Activated gamma-delta T cell (primary cell): Measurements from ENCODE around the gene ST6GAL2.

Source experiments
- DNase-seq: peaks from one replicate; lab custom pipeline; 2025; lab: John Stamatoyannopoulos, UW

The ST6GAL2 gene

DNA sequence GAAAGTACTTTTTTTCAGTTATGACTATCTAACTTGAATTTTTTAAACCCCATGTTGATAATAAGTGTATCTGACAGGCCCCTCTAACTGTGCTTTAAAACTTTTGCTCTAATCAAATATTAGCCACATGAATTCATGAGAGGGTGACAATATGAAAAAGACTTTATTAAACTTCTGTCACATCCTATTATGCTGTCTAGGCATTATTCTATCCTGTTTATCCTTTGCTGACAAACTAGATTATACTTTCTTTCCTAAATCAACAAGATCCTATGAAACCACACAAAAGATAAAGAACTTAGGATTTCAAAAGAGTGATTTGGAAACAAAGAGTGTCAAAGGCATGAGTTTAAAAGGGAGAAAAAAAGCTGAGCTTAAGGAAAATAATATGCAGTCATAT lies 57.8 kb downstream of the ST6GAL2 start:
- DNase-seq = no peak

DNA sequence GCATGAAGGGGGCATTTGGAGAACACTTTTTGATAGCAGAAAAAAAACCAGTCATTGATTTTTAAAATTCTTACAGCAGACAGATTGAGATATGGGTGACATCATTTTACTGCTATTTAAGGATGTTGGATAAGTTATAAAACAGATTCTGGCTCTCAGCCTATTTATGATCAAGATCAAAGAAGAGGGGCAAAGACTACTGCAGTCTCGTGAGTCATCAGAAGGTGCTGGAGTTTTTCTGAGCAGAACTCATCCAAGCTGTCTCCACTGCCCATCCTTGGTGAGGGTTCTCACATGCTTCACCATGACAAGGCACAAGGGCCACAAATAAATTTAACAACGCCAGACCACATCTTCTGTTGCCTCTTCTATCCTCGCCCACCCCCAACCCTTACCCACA lies 58.8 kb downstream of the ST6GAL2 start:
- no peak for DNase-seq

DNA sequence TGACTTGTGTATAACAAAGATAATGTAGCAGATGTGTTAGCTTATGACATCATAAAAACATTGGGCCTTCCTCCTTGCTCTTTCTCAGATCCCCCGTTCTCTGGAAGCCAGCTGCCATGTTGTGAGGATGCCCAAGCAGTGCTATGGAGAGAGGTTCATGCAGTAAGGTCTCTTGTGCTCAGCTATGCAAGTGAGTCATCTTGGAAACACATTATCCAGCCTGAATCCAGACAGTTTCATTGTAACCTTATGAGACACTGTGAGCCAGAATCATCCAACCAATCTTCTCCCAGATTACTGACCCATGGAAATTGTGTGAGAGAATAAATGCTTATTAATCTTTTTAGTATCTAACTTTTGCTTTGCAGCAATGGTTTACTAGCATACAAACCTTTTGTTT lies 60.8 kb downstream of the ST6GAL2 start:
- no peak for DNase-seq

DNA sequence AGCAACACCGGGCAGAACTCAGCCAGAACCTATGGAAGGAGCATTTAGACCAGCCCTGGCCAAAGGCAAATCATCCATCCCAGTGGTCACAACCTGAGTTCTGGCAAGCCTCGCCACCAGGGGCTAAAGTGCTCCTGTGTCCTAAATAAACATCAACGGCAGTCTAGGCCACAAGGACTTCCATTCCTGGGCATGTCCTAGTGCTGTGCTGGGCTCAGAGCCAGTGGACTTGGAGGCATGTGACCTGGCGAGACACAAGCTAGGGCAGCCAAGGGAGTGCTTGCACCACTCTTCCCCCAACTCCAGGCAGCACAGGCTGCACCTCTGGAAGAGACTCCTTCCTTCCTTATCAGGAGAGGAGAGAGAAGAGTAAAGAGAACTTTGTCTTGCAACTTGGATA lies 69.0 kb downstream of the ST6GAL2 start:
- no peak for DNase-seq

DNA sequence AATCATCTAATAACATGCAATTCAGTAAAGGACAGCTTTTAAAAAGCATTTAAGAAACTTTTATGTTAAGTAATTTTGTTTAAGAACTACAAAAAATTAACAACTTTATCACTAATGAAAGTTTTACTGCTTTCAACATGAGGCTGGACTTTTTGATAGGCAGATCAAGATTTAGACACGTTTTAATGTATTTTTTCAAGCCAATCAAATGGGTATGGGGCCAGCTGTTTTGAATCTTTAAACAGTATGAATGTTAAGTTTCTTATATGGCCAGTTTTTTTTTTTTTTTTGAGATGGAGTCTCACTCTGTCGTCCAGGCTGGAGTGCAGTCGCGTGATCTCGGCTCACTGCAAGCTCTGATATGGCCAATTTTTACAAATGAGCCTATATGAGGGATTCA lies 73.1 kb downstream of the ST6GAL2 start:
- DNase-seq = no peak

DNA sequence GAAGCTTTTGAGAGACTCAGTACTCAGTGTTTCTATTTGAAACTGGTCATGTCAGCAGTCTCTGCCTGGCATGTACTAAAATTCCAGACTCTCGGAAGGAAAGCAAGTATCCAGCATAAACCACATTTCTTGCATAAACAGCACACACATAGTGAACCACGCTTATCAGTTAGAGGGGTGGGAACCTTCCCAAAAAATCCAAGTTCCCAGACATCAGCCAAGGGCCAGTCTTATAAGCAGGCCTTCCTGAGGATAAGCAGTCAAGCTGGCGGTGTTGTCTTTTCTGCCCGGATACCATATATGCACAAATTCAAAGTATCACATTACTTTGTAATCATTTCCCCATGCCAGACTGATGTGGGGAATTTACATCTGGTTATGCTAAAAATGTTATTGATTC lies 73.6 kb downstream of the ST6GAL2 start:
- DNase-seq = no peak

DNA sequence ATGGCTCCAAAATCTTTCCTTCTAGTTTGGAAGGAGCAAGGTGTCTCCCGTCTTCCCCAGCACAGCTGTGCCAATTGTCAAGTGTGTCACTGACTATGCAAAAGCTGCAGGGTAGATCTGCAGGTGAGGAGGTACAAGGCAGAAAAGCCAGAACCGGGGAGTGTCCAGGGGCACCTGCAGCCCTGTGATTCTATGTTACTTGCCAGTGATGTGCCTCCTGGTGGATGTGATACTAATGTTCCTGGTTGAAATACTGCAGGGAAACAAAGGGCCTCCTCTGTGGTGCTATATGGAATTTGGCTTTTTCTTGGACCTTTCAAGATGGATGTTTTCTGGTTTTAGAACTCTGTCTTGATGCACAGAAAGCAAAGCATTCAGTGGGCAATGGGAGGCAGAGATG lies 80.3 kb downstream of the ST6GAL2 start:
- no peak for DNase-seq

DNA sequence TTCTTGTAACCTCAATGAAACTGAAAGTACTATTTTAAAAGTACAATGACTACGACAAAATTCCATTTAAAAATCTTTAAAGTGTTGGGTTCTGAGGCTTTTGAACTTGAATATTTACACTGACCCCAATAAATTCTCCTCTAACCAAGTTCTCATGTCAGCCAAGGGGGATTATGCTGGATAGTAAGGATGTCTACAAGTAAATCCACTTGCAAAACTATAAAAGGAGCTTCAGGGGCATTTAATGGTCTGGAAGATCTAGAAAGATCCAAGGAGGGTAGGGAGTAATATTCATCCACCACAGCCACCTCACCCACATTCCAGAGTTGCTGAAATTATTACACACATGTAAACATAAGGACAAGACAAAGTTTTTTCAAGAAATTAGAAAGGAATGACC lies 81.8 kb downstream of the ST6GAL2 start:
- DNase-seq = no peak

DNA sequence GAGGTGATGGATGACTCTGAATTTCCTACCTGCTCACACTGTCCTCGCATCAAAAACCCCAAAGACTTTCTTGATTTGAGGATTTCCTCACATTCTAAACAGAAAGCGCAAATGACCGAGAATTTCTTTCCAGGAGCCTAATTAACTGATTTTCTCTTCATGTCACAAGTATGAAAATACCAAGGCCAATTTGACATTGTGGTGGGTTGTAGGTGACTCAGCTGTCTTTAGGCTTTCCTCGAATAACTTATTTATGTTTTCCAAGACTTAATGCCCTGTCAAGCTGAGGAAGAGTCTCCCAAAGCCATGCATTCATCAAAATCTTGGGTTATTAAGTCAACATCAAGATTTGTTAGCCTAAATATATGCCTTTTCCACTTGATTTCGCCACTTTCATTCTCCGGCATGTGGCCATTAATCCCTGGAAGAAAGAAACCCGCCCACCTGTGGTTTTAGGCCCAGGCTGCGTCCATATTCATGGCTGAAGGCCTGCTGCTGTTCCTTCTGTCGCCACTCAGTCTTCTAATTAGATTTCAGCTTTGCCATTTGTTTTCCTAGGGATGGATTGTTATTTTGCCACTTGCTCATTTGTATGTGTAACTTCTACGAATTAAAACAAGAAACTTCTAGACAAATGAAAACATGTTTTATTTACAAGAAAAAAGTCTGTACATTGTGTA lies 84.9 kb downstream of the ST6GAL2 start:
- DNase-seq = no peak

DNA sequence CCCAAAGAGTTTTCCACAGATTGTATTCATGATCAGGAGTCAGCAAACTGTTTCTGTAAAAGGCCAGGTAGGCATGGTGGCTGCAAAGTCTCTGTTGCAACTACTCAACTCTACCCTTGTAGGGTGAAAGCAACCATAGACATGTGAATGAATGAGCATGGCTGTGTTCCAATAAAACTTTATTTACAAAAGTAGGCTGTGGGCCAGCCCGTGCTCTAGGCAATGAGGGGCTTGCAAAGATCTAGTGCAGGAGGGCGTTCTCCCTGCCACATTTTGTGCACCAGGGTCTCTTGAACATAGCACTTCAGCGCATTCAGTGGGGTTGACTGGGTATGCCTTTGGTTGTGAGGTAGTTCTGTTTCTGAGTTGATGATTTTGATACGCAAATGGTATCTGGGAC lies 85.8 kb downstream of the ST6GAL2 start:
- DNase-seq = no peak

DNA sequence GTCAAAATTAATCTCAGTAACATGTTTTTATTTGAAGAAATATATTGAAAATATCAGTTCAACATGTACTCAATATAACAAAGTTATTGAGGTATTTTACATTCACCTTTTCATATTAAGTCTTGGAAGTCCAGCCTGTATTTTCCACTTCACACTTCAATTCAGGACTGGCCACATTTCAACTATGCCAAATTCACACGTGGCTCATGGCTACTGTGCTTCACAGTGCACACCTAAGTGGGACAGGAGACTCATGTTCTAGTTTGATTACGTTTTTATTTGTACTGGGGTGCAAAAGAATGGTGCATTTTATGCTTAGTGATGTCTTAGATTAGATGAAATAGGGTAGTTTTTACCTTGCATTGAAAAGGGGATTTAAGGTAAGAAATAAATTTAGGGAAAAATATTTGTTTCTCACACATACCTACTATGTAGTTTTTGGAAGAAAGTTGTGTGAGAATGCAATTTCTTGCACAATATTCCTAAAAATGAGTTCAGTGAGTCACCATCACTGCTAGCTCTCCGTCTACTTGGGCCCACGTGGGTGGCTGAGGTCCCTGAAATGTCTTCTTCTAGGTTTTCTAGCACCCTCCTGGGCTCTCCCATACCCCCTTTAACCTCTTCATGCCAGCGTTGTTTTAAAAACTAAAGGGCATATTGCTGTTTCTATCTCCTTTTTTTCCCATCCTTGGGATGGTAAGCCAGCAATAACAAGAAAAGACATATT lies 87.0 kb downstream of the ST6GAL2 start:
- no peak for DNase-seq

DNA sequence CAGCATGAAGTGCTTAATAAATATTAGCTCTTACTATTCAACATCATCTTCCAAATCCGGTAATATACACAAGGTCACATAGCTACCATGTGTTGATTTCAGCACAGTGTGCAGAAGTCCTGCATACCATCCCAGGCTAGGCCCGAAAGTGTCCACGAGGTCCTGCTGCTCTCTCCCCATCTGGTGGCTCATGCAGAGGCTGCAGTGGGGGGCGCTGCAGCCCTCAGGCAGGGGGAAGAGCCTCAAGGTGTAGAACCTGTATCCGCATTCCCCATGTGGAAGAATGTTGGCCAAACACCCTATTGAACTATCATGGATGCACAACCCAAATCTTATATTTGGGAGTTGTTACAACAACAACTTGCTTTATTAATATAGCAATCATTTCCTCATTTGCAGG lies 88.5 kb downstream of the ST6GAL2 start:
- DNase-seq = no peak

DNA sequence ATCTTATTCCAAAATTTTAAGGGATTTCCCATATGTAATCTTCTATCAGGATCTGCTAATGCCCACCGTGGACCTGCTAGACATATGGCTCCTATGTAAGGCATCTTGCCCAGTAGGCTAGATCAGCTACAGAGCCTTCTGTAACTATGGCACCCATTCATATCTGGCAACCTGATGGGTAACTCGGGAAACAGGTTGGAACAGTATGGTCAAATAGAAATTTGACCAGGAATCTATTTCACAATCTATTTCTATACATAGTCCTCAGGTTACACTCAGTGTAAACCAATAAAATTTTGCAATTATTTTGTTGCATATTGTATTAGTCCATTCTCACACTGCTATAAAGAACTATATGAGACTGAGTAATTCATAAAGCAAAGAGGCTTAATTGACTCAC lies 93.3 kb downstream of the ST6GAL2 start:
- no peak for DNase-seq

DNA sequence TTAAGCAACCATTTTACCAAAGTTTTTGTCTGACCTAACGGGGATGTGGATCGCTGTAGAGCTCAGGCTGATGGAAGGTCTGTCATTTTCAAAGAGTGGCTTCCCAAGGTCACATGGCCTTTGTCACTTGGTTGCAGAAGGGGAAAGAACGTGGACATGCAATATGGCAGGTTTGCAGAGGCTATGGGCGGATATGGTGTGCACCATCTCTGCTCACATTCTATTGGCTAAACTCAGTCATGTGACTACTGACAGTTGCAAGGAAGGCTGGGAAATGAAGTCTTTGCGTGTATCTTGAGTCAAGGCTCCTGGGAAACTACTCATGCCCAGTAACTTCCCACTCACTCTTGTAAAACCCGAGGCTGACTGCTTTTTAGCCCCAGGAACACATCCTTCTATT lies 96.8 kb downstream of the ST6GAL2 start:
- no peak for DNase-seq

DNA sequence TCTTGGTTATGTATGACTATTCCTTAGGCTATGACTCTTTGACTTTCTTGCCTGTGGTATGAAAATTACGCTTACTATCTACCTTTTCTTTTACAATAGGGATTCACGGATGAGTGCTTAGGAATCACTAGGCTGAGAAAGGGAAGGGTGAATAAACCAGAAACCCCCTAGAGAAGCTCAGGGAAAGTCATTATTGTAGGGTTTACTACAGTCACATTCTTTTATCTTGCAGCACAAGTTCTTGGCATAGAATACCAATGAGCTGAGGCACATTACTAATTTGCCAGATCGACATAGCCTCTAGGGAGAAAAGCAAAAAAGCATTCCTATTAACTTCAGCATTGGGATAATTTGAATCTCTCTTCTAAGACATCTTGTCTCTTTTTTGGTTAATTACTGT lies 103.3 kb downstream of the ST6GAL2 start:
- DNase-seq = no peak

DNA sequence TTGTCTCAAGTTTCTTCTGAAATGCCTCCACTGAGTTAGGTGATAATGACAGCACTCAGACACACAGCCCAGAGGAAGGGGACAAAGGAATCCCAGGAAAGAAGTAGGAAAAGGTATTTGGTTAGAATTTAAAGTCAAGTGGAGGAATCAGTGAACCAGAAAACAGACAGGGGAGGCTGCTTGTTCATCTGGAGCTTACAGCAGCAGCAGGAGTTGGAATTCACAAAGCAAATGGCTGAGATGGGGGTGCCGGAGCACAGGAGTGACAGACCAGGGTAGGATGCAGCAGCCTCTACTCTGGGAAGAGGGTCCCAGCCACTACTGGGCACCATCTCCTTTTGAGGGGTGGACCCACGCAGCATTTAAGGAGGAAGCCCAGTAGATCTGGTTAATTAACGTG lies 104.8 kb downstream of the ST6GAL2 start:
- no peak for DNase-seq

DNA sequence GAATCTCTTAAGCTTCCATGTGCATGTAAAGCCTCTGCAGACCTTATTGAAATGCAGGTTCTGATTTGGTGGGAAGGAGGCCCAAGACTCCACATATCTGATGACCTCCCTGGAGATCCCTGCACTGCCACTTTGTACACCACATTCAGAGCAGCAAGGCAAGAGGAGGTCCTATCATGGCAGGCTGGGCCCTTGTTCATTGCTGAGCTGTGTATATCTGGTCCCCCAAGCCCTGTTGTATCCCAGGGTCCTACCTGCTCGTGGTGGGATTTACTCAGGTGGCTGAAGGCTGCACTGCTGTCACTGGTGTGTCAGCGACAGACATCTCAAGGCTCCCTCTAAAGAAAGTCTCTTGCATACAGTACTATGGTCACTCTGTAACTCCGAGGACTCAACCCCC lies 114.2 kb downstream of the ST6GAL2 start:
- no peak for DNase-seq

DNA sequence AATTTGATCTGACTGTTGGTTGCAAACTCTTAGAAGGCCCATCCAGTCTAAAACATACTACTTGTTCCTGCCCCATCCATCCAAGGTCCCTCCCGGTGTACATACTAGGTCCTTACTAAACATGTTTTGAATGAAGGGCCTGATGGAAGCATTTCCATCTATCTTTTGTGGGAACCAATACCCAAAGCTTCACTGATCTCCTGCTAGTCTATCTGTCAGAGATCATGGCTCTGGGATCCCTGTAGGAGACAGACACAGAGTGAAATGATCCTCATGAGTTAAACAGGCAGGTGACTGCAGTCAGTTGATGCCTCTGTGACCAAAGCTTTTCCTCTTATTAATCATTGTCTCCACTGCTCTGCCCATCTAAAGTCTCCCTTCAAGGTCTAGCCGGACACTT lies 115.0 kb downstream of the ST6GAL2 start:
- DNase-seq = no peak

DNA sequence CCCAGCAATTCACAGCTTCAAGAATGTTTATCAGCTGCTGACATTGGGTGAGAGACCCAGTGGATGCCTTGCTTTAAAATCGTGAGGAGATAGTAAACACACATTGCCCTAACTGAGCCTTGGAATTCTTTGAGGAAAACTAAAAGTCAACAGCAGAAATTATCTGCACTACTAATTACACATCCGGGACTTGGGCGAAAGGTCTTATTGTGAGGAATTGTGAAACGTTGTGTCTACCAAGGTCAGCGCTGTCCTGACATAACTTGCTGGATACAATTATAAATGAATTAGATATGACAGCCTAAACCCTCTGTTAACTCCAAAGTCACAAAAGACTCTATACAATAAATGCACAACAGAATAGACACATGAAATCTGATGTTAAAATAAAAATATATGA lies 121.4 kb downstream of the ST6GAL2 start:
- DNase-seq = no peak

DNA sequence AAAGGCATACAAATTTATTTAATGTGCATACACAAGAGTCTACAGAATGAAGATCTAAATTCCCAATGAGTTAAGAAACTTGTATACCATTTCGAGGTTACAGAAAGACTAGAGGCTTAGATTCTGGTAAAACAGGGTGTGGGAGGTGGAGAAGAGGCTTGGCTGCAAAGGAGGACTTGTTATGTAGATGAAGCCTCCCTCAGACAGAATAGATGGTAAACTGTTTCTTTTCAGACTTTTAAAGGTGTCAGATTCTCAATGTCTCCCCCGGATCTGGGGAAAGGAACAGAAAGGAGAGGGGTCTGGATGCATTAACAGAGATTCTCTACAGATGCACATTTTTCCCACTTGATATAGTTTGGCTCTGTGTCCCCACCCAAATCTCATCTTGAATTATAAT lies 126.0 kb downstream of the ST6GAL2 start:
- no peak for DNase-seq

DNA sequence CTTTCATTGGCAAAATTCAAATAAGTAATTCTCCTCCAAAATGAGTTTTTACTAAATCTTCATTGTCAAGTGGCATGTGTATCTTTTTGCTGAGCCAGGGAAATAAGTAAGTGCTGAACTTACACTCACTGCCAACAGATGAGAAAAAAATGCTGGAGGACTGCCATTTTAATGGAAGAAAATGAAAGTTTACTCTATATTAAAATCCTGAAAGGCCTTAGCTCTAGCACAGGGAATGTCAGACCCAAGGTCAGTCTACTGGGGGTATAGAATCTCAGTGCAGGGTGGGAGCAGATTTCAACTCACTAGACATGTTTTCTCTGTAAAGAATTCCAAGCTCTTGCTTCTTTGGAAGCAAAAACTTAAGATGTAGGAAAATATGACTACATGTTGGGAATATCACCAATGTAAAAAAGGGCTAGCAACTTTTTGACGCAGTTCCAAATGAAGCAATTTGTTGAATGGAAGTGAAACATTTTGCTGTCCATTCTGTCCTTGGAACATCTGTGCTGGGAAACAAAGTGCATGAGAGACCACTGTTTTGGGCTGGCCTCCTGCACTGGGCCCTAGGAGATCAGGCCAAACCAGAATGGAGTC lies 127.0 kb downstream of the ST6GAL2 start:
- DNase-seq = no peak
